ENCODE results near the gene APOE. TPM values are rescaled to one million over a fixed set of nuclear protein-coding genes. Genes with fewer than 3 reads are reported as not detected.

Gene APOE
- total and polyA plus RNA-seq, 9 of the 15 experiments (the other 6 are each of a cell fraction or from before 2014, with no cell fraction given): 0.14 to 180 (median 58.1) TPM; not detected in 1

DNA sequence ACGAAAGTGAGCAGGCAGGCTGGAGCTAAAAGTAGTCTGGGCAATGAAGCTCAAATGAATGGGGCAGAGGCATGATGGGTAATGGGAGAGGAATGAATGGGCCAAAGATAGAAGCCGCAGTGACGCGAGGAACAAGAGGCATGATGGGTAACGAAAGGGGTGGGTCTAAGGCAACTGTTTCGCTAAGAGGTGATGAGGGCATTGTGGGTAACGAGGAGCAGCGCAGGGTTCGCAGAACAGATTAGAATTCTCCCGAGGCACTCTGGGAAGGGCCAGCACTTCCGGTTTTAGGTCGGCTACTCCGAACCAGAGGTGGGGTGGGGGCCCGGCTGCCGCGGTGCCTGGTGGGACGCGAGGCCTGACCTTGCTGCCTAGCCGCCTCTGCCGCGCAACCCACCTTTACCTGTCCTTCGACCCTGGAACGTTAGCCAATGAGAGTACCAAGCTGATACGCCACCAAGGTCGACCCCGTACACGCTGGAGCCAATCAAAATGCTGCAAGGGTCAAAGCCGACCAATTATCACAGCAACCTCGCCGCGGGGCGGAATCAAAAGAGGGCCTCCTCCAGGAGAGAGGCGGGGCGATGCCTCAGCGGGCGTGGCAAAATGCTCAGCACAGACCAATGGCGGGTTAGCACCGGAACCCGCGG is 15.1 kb upstream of the APOE start (continued):
- peak; percentile 62 for TF ChIP-seq MEF2A (IDR thresholded peaks at IDR 0.05; ENCODE audit: control insufficient read depth, low read depth, low read length)
- TF ChIP-seq YY1 (IDR thresholded peaks at IDR 0.05; ENCODE audit: borderline replicate concordance in 1 of 3, control insufficient read depth in 1 of 3, extremely low read depth in 1 of 3, insufficient read depth in 3 of 3, insufficient read length in 1 of 3, insufficient replicate concordance in 2 of 3, low read depth in 1 of 3, low read length in 2 of 3): peak in 2 of 3 experiments; percentile 36 to 76
- TF ChIP-seq MCM7 (IDR thresholded peaks at IDR 0.05): no peak
- no peak for TF ChIP-seq SIRT6 (IDR thresholded peaks at IDR 0.05; ENCODE audit: low read depth, low read length)
- TF ChIP-seq ZNF77 (CRISPR knock-in tag; IDR thresholded peaks at IDR 0.05): no peak
- peak; percentile 88 for TF ChIP-seq ELF4 (CRISPR knock-in tag; IDR thresholded peaks at IDR 0.05)
- no peak for TF ChIP-seq ZFPM2 (CRISPR knock-in tag; IDR thresholded peaks at IDR 0.05)
- TF ChIP-seq, protein P1, sequence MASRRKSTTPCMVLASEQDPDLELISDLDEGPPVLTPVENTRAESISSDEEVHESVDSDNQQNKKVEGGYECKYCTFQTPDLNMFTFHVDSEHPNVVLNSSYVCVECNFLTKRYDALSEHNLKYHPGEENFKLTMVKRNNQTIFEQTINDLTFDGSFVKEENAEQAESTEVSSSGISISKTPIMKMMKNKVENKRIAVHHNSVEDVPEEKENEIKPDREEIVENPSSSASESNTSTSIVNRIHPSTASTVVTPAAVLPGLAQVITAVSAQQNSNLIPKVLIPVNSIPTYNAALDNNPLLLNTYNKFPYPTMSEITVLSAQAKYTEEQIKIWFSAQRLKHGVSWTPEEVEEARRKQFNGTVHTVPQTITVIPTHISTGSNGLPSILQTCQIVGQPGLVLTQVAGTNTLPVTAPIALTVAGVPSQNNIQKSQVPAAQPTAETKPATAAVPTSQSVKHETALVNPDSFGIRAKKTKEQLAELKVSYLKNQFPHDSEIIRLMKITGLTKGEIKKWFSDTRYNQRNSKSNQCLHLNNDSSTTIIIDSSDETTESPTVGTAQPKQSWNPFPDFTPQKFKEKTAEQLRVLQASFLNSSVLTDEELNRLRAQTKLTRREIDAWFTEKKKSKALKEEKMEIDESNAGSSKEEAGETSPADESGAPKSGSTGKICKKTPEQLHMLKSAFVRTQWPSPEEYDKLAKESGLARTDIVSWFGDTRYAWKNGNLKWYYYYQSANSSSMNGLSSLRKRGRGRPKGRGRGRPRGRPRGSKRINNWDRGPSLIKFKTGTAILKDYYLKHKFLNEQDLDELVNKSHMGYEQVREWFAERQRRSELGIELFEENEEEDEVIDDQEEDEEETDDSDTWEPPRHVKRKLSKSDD (conservative IDR thresholded peaks at IDR 0.05; ENCODE audit: low read length): no peak
- TF ChIP-seq, protein P2, sequence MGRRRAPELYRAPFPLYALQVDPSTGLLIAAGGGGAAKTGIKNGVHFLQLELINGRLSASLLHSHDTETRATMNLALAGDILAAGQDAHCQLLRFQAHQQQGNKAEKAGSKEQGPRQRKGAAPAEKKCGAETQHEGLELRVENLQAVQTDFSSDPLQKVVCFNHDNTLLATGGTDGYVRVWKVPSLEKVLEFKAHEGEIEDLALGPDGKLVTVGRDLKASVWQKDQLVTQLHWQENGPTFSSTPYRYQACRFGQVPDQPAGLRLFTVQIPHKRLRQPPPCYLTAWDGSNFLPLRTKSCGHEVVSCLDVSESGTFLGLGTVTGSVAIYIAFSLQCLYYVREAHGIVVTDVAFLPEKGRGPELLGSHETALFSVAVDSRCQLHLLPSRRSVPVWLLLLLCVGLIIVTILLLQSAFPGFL (CRISPR knock-in tag; IDR thresholded peaks at IDR 0.05): no peak
- TF ChIP-seq, protein P3, sequence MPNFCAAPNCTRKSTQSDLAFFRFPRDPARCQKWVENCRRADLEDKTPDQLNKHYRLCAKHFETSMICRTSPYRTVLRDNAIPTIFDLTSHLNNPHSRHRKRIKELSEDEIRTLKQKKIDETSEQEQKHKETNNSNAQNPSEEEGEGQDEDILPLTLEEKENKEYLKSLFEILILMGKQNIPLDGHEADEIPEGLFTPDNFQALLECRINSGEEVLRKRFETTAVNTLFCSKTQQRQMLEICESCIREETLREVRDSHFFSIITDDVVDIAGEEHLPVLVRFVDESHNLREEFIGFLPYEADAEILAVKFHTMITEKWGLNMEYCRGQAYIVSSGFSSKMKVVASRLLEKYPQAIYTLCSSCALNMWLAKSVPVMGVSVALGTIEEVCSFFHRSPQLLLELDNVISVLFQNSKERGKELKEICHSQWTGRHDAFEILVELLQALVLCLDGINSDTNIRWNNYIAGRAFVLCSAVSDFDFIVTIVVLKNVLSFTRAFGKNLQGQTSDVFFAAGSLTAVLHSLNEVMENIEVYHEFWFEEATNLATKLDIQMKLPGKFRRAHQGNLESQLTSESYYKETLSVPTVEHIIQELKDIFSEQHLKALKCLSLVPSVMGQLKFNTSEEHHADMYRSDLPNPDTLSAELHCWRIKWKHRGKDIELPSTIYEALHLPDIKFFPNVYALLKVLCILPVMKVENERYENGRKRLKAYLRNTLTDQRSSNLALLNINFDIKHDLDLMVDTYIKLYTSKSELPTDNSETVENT (CRISPR knock-in tag; IDR thresholded peaks at IDR 0.05): no peak
- TF ChIP-seq RBM34 (IDR thresholded peaks at IDR 0.05; ENCODE audit: borderline replicate concordance, insufficient read depth, low read length): no peak
- TF ChIP-seq ZC3H11A (IDR thresholded peaks at IDR 0.05; ENCODE audit: low read depth, low read length): no peak
- TF ChIP-seq KDM2B (CRISPR knock-in tag; IDR thresholded peaks at IDR 0.05): no peak
- no peak for TF ChIP-seq ZNF184 (CRISPR knock-in tag; IDR thresholded peaks at IDR 0.05)
- TF ChIP-seq ZNF586 (CRISPR knock-in tag; conservative IDR thresholded peaks at IDR 0.05): 0 out of 2 replicates have a peak, but pooled peaks have one; percentile 60
- TF ChIP-seq ILK (tag; IDR thresholded peaks at IDR 0.05; ENCODE audit: borderline replicate concordance, low read depth): no peak
- no peak for TF ChIP-seq SREBF2 (CRISPR knock-in tag; IDR thresholded peaks at IDR 0.05)
- TF ChIP-seq NR3C1 (CRISPR knock-in tag; IDR thresholded peaks at IDR 0.05): no peak
- TF ChIP-seq CBX3 (IDR thresholded peaks at IDR 0.05; ENCODE audit: borderline replicate concordance in 1 of 2, low read length in 2 of 2): no peak; a peak in 1 of 3 replicates
- TF ChIP-seq, protein P4, sequence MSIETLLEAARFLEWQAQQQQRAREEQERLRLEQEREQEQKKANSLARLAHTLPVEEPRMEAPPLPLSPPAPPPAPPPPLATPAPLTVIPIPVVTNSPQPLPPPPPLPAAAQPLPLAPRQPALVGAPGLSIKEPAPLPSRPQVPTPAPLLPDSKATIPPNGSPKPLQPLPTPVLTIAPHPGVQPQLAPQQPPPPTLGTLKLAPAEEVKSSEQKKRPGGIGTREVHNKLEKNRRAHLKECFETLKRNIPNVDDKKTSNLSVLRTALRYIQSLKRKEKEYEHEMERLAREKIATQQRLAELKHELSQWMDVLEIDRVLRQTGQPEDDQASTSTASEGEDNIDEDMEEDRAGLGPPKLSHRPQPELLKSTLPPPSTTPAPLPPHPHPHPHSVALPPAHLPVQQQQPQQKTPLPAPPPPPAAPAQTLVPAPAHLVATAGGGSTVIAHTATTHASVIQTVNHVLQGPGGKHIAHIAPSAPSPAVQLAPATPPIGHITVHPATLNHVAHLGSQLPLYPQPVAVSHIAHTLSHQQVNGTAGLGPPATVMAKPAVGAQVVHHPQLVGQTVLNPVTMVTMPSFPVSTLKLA (conservative IDR thresholded peaks at IDR 0.05): peak; percentile 45 to 69; a peak in 2 of 4 replicates
